Measurements from ENCODE around the gene SH3BP2. TPM values are rescaled to one million over a fixed set of nuclear protein-coding genes. Genes with fewer than 3 reads are reported as not detected.
A peak's percentile ranks its signal among the peaks of the same experiment; 100 is the strongest.

Gene SH3BP2, protein sequence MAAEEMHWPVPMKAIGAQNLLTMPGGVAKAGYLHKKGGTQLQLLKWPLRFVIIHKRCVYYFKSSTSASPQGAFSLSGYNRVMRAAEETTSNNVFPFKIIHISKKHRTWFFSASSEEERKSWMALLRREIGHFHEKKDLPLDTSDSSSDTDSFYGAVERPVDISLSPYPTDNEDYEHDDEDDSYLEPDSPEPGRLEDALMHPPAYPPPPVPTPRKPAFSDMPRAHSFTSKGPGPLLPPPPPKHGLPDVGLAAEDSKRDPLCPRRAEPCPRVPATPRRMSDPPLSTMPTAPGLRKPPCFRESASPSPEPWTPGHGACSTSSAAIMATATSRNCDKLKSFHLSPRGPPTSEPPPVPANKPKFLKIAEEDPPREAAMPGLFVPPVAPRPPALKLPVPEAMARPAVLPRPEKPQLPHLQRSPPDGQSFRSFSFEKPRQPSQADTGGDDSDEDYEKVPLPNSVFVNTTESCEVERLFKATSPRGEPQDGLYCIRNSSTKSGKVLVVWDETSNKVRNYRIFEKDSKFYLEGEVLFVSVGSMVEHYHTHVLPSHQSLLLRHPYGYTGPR
- total RNA-seq (100 to 1,000 TPM in 1 of 5 experiments, 10 to 100 TPM in 4; 22.7 to 269 (median 59.6) TPM), polyA plus RNA-seq (10 to 100 TPM in 1 of 2 donors, 1 to 10 TPM in 1; 5.9 to 11.3 TPM), total RNA-seq (55.1 reads per million, percentile 73 among the genes with 10 or more reads in this experiment)

DNA sequence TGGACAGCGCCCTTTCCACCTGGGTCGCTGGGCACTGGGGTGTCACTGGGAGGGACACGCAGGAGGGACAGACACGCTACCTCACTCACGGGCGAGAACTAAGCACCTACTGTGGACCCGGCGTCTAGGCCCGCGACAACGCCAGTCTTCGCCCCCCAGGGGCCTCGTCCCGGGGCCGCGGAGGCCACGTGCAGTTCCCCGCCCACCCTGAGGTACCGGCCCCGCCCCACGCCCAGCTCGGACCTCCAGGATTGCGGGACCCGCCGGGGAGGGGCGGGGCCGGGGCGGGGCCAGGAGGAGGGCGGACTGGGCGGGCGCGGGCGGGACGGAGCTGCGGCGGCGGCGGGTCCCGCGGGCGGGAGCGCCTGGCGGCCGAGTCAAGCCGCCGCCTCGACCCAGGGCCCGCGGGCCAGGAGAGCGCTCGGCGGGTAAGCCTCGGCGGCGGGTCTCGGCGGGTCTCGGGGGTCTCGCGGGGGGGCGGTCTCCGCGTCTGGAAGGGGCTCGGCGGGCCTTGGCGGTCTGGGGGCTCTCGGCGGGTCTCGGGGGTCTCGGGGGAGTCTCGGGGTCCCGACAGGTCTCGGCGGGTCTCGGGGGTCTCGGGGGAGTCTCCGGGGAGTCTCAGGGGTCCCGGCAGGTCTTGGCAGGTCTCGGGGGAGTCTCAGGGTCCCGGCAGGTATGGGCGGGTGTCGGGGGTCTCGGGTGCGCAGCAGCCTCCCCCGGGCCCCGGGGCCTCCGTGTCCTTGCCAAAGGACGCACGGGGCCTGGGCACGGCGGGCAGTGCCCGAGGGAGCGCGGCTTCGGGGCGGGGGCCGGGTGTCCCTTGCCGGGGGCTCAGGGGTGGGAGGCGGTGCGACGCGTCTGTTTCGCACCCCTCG lies at the start of gene SH3BP2:
Gene SH3BP2, plus strand, starts transcription at position 375 of the 875 bp plus-strand sequence. CDS start 27,533 bp downstream, outside the sequence.
- peak; percentile 77 for ATAC-seq
- intact Hi-C loops (cut with micrococcal nuclease) = no loop called here
- H3K36me3 Mint-ChIP-seq = no peaks in the 10 kb centered on the region
- H3K4me3 Mint-ChIP-seq = peak within 1 kb of the TSS; percentile 78 to 88 (median 86)
- ChIA-PET POLR2A (interaction anchor here (1.2 kb wide), 1 partner anchor 11 kb away, joined by 5 read pairs; no protein-coding TSS in a partner anchor), CTCF (no interaction called here)
- H3K27me3 ChIP-seq (ENCODE audit: control insufficient read depth in 2 of 2, insufficient read depth in 2 of 2, low read length in 2 of 2) = no peaks in the 10 kb centered on the region
- peak in 2 of 9 donors; percentile 55 to 72 for DNase-seq
- H3K27me3 Mint-ChIP-seq = no peaks in the 10 kb centered on the region
- H3K27ac ChIP-seq (ENCODE audit: low read depth, low read length) = peak within 1 kb of the TSS; percentile 48
- peak within 1 kb of the TSS in 8 of 9 donors; percentile 58 to 88 (median 74) for H3K27ac Mint-ChIP-seq
- peak within 1 kb of the TSS; percentile 58 for H3K4me3 ChIP-seq (ENCODE audit: low read length)
- no peaks in the 10 kb centered on the region for H3K9me3 Mint-ChIP-seq
- H3K36me3 ChIP-seq (ENCODE audit: control insufficient read depth in 2 of 3, insufficient read depth in 3 of 3, low read length in 3 of 3) = no peaks in the 10 kb centered on the region
- H3K9me3 ChIP-seq (ENCODE audit: control insufficient read depth in 2 of 3, low read length in 3 of 3) = no peaks in the 10 kb centered on the region
- peaks cover 31 to 59% (median 45%) of the 10 kb centered on the region in 7 donors for H3K4me1 Mint-ChIP-seq
- H3K4me1 ChIP-seq (ENCODE audit: control insufficient read depth in 2 of 2, insufficient read depth in 2 of 2, low read length in 2 of 2) = peaks cover 16 to 31% of the 10 kb centered on the region in 2 donors

DNA sequence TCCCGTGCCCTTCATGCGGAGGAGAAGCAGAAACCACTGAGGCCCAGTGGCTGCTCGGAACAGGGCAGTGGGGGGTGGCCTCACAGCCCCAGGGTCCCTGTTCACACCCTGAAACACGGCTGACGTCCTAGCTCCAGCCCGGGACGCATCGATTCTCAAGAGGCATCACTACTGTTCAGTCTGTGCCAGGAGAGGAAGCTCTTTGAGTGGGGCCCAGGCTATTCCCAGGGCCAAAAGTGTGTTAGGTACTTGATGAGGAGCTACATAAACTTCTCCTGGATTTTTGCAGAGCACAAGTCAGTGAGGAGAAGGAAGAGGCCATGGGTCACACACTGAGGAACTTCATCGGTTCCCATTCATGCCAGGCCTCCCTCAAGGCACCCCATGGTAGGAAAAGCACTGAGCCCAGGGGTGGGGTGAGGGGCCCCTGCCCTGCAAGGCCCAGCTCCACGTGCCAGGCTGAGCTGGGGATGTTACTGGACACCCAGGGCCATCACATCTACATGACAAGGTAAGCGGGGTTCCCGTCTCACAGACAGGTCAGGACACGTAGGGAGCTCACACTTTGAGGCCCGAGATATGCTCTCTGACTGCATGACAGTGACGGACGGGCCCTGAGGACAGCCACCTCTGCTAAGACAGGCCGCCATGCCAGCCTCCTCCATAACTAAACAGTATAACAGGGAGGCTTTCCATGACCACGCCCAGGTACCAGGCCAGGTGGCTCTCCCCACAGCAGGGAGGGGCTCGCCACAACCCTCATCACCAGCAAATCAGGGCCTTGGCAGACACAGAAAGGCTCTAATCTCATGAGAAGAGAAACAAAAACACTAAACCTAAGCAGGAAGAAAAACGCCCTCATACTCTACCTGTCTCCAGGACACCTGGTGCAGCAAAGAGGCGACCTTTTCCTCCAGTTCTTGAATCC lies 49.1 kb upstream of the SH3BP2 start:
- Mint-ChIP-seq H3K4me1 (peaks cover 7 to 50% (median 9%) of the 10 kb centered on the region in 7 donors), H3K27ac (peak overlapping the region in 6 of 9 donors; percentile 28 to 93 (median 38)), H3K27me3 (no peaks in the 10 kb centered on the region), H3K4me3 (no peak overlapping the region), H3K9me3 (no peaks in the 10 kb centered on the region), H3K36me3 (peaks cover 4 to 43% (median 23%) of the 10 kb centered on the region in 5 donors)
- no peaks in the 10 kb centered on the region for H3K27me3 ChIP-seq (ENCODE audit: control insufficient read depth in 2 of 2, insufficient read depth in 2 of 2, low read length in 2 of 2)
- peaks cover 0 to 24% of the 10 kb centered on the region in 2 donors for H3K4me1 ChIP-seq (ENCODE audit: control insufficient read depth in 2 of 2, insufficient read depth in 2 of 2, low read length in 2 of 2)
- no peak overlapping the region for H3K27ac ChIP-seq (ENCODE audit: low read depth, low read length)
- POLR2A ChIA-PET = interaction anchor here (0.7 kb wide), 1 partner anchor 1556 kb away, joined by 3 read pairs; no protein-coding TSS in a partner anchor
- CTCF ChIA-PET = no interaction called here
- intact Hi-C loops (cut with micrococcal nuclease) = no loop called here
- H3K9me3 ChIP-seq (ENCODE audit: control insufficient read depth in 2 of 3, low read length in 3 of 3) = no peaks in the 10 kb centered on the region
- DNase-seq (no peak), ATAC-seq (no peak)
- peaks cover 6 to 68% (median 30%) of the 10 kb centered on the region in 3 experiments for H3K36me3 ChIP-seq (ENCODE audit: control insufficient read depth in 2 of 3, insufficient read depth in 3 of 3, low read length in 3 of 3)
- no peak overlapping the region for H3K4me3 ChIP-seq (ENCODE audit: low read length)

GRCh38 chr4:2744576-2745270 lies 48.2 kb upstream of the SH3BP2 start:
- Histone ChIP-seq H3K9me3 (ENCODE audit: control insufficient read depth in 2 of 3, low read length in 3 of 3) (no peaks in the 10 kb centered on the region), H3K4me3 (ENCODE audit: low read length) (no peak overlapping the region), H3K27me3 (ENCODE audit: control insufficient read depth in 2 of 2, insufficient read depth in 2 of 2, low read length in 2 of 2) (no peaks in the 10 kb centered on the region), H3K4me1 (ENCODE audit: control insufficient read depth in 2 of 2, insufficient read depth in 2 of 2, low read length in 2 of 2) (peaks cover 0 to 24% of the 10 kb centered on the region in 2 donors), H3K36me3 (ENCODE audit: control insufficient read depth in 2 of 3, insufficient read depth in 3 of 3, low read length in 3 of 3) (peaks cover 6 to 68% (median 30%) of the 10 kb centered on the region in 3 experiments), H3K27ac (ENCODE audit: low read depth, low read length) (no peak overlapping the region)
- Mint-ChIP-seq H3K27ac (peak overlapping the region in 5 of 9 donors; percentile 8 to 93 (median 80)), H3K9me3 (no peaks in the 10 kb centered on the region), H3K36me3 (peaks cover 4 to 42% (median 23%) of the 10 kb centered on the region in 5 donors), H3K27me3 (no peaks in the 10 kb centered on the region), H3K4me1 (peaks cover 7 to 55% (median 9%) of the 10 kb centered on the region in 7 donors), H3K4me3 (no peak overlapping the region)
- POLR2A ChIA-PET = no interaction called here
- intact Hi-C loops (cut with micrococcal nuclease) = no loop called here
- DNase-seq (no peak), ATAC-seq (no peak)
- CTCF ChIA-PET = interaction anchor here (0.6 kb wide), 1 partner anchor 304 kb away, joined by 4 read pairs; no protein-coding TSS in a partner anchor

- H3K9me3 Mint-ChIP-seq = no peaks in the 10 kb centered on the region
- H3K27ac ChIP-seq (ENCODE audit: low read depth, low read length) = peak overlapping the region; percentile 53
- no peak overlapping the region for H3K4me3 ChIP-seq (ENCODE audit: low read length)
- H3K27me3 ChIP-seq (ENCODE audit: control insufficient read depth in 2 of 2, insufficient read depth in 2 of 2, low read length in 2 of 2) = no peaks in the 10 kb centered on the region
- peaks cover 4 to 38% (median 23%) of the 10 kb centered on the region in 5 donors for H3K36me3 Mint-ChIP-seq
- H3K27me3 Mint-ChIP-seq = no peaks in the 10 kb centered on the region
- H3K4me3 Mint-ChIP-seq = peak overlapping the region in 1 of 10 donors; percentile 42
- DNase-seq (no peak), ATAC-seq (no peak)
- POLR2A ChIA-PET = no interaction called here
- no peaks in the 10 kb centered on the region for H3K9me3 ChIP-seq (ENCODE audit: control insufficient read depth in 2 of 3, low read length in 3 of 3)
- H3K36me3 ChIP-seq (ENCODE audit: control insufficient read depth in 2 of 3, insufficient read depth in 3 of 3, low read length in 3 of 3) = peaks cover 6 to 68% (median 30%) of the 10 kb centered on the region in 3 experiments
- peak overlapping the region in 6 of 9 donors; percentile 36 to 93 (median 79) for H3K27ac Mint-ChIP-seq
- intact Hi-C loops (cut with micrococcal nuclease) = no loop called here
- CTCF ChIA-PET = no interaction called here
- peaks cover 0 to 24% of the 10 kb centered on the region in 2 donors for H3K4me1 ChIP-seq (ENCODE audit: control insufficient read depth in 2 of 2, insufficient read depth in 2 of 2, low read length in 2 of 2)
- peaks cover 5 to 56% (median 10%) of the 10 kb centered on the region in 7 donors for H3K4me1 Mint-ChIP-seq
These were observed 47.4 kb upstream of the SH3BP2 start for GRCh38 chr4:2745516-2745915.

DNA sequence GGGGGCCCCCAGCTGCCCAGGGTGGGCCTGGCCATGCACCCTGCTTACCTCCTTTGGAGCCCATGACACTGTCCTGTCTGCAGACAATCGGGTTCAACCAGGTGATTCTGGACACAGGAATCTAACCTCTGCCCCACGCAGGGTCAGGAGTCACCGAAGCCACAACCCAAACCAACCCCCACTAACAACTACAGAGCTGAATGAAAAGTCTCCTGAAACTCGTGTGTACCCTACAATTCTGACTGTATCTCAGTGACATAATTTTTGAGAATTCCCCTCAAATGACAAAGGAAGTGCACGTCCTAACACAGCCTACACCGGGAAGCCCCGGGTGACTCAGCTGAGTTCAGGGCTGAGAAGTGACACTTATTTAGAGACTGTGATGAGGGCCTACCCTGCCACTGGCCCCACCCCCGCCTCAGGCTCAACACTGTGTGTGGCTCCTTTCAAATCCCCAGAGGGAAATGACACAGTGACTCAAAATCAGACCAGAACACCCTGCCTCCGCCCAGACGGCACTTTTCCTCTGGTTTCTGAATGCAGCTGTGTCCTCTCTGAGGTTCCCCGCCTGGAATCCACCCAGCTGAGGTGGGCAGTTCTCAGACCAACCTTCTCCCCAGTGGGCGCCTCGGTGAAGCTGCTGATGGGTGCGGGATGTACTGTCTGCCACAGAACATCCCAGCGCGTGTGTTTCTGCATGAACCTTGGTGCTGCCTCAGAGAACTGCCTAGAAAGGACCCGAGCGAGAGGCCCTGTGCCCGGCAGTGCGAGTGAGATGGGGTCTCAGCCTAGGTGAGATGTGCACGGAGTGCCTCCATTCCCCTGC lies 46.7 kb upstream of the SH3BP2 start:
- ATAC-seq (peak; percentile 96), DNase-seq (peak in 2 of 9 donors; percentile 66 to 89)
- Histone ChIP-seq H3K27ac (ENCODE audit: low read depth, low read length) (peak overlapping the region; percentile 53), H3K4me1 (ENCODE audit: control insufficient read depth in 2 of 2, insufficient read depth in 2 of 2, low read length in 2 of 2) (peaks cover 0 to 24% of the 10 kb centered on the region in 2 donors), H3K36me3 (ENCODE audit: control insufficient read depth in 2 of 3, insufficient read depth in 3 of 3, low read length in 3 of 3) (peaks cover 6 to 68% (median 30%) of the 10 kb centered on the region in 3 experiments), H3K27me3 (ENCODE audit: control insufficient read depth in 2 of 2, insufficient read depth in 2 of 2, low read length in 2 of 2) (no peaks in the 10 kb centered on the region), H3K9me3 (ENCODE audit: control insufficient read depth in 2 of 3, low read length in 3 of 3) (no peaks in the 10 kb centered on the region), H3K4me3 (ENCODE audit: low read length) (peak overlapping the region; percentile 20)
- POLR2A ChIA-PET = no interaction called here
- peak overlapping the region in 1 of 10 donors; percentile 77 for H3K4me3 Mint-ChIP-seq
- CTCF ChIA-PET = no interaction called here
- H3K36me3 Mint-ChIP-seq = peaks cover 4 to 34% (median 19%) of the 10 kb centered on the region in 5 donors
- peaks cover 5 to 52% (median 13%) of the 10 kb centered on the region in 7 donors for H3K4me1 Mint-ChIP-seq
- H3K9me3 Mint-ChIP-seq = no peaks in the 10 kb centered on the region
- H3K27ac Mint-ChIP-seq = peak overlapping the region; percentile 30 to 93 (median 70)
- no peaks in the 10 kb centered on the region for H3K27me3 Mint-ChIP-seq
- intact Hi-C loops (cut with micrococcal nuclease) = loop anchor here in 1 of 2 donors (1.0 to 2.0 kb wide), 4 partner anchors 10 to 301 kb away; partner anchors contain the start of gene TNIP2

Data from naive thymus-derived CD4-positive, alpha-beta T cell (primary cell).